Measurements from ENCODE around the gene PCMTD2. TPM values are rescaled to one million over a fixed set of nuclear protein-coding genes. Genes with fewer than 3 reads are reported as not detected.

PCMTD2 gene
- total RNA-seq, 1 donor from 2014 or later = 46.9 TPM

DNA sequence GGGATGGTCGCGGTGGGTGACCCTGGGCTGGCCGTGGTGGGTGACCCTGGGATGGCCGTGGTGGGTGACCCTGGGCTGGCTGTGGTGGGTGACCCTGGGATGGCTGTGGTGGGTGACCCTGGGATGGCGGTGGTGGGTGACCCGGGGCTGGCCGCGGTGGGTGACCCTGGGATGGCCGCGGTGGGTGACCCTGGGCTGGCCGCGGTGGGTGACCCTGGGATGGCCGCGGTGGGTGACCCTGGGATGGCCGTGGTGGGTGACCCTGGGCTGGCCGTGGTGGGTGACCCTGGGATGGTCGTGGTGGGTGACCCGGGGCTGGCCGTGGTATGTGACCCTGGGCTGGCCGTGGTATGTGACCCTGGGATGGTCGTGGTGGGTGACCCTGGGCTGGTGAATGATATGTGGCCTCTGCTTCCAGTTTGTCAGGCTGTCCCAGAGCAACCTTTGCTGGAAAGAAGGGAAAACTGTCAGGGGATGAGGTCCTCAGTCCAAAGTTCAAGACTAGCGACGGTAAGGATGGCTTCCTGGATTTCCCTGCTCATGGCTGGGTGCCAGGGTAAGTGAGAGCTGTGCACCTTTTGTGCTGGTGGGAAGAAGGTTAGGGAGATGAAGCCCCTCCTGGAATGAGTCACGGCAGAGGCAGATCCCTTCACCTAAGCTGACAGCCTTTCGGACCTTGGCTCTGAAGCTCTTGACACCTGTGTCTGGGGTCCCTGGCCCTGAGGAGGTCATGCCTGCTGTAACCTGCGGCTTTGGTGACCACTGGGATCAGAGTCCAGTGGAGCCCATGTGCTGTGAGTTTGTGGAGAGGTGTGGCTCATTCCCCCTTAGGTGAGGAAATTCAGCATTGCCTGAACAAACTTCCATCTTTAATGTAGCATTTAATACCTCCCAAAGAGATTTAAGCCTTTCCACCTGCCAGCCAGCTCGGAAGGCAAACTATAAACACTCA is 19.1 kb upstream of the PCMTD2 start:
- intact Hi-C loops (cut with DNase I) = no loop called here
- no peak for DNase-seq (ENCODE audit: low spot score)

DNA sequence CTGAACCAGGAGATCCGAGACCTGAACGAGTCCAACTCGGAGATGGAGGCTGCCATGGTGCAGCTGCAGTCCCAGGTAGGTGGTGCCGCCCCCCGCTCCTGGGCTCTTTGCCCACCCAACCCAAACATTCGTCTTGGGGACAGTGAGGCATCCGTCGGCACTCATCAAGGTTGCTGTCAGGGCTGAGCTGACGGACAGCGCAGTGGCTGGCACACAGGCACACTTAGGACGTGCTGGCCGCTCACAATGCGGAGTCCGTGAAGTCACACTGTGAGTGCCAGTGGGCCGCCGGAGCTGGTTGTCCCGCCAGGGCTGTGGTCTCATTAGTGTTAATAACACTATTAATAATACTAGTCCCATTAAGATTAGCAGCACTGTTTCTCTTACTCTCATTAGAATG is 18.2 kb upstream of the PCMTD2 start:
- no peak for DNase-seq (ENCODE audit: low spot score)

DNA sequence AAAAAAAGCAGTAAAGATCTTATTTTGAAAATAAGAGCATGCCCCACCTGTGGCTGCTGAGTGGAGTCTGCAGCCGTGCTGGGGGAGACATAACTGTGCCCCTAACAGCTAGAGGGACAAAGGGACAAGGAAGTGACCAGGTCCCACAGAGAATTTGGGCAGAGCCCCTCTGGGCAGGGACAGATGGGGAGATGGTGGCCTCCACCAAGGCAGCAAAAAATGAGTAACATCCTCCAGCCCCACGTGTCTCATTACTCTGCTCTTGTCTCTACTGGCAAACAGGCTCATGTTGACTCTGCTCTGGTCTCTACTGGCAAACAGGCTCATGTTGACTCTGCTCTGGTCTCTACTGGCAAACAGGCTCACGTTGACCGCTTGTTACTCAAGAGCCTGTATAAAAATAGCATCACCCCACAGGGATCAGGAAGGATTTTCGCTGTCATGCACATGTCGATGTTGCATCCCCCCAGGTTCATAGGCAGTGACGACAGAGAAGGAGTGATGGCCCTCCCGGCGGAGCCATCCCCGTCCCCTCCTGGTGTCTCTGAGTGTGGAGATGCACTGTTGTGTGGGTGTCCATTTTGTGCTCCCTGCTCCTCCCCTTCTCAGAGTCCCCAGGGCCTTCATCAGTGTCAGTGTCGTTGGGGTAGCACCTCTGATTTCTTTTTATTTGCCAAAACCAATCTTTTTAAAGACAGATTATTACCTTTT is 17.3 kb upstream of the PCMTD2 start:
- no peak for DNase-seq (ENCODE audit: low spot score)
- intact Hi-C loops (cut with DNase I) = no loop called here

More for the DNA sequence above, 18.2 kb upstream of the PCMTD2 start:
- intact Hi-C loops (cut with DNase I) = no loop called here

DNA sequence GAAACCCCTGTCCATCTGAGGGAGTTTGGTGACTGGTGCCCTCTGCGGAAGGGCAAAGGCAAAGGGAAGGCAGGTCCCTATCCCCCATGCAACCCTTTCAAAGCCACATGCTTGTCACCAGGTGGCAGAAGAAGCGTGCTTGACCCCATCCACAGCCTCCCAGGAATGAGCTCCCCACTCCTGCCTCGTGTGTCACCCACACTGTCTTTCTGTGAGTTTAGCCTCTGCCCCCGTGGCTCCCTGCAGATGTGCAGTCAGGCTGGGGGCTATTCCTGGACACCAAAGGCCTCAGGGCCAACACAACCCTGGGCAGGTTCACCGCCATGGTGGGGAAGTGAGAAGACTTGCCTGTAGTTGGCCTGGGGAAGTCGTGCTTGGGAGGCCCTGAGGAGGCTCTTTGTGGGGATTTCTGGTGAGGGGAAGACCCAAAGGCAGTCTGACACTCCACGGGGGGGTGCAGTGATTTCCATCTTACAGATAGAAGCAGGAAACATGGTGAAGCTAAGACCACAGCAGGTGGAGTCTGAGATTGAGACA is 16.6 kb upstream of the PCMTD2 start:
- intact Hi-C loops (cut with DNase I) = no loop called here
- DNase-seq (ENCODE audit: low spot score) = no peak

DNA sequence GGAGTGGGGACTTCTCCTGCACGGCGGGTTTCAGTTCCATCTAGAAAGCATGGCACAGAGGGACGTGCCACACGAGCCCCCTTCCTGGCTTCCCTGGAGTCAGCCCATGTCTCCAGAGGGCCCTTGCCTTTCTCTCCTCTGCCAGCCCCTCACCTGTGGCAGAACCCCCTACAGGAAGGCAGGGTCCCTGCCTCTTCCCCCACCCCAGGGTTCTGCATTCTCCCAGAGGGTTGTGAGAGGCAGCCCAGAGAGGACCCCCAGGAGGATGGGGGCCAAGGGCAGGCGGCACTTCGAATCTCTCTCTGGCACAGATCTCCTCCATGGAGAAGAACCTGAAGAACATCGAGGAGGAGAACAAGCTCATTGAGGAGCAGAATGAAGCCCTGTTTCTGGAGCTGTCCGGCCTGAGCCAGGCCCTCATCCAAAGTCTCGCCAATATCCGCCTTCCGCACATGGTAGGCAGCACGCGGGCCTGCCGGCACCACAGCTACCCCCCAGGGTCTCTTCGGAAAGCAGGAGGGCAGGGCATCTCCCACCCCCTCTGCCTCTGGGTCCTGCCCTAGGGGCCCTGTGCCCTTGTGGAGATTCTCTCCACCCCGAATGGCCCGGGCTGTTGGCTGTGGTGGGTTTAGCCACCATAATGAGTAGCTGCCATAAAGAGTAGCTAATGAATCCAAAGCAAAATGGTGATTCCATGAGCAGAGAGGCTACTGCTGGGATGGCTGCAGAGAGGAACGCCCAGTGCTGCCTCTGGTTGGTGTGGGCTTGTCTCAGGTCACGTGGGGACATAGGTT is 15.9 kb upstream of the PCMTD2 start:
- DNase-seq (ENCODE audit: low spot score) = peak; percentile 44
- intact Hi-C loops (cut with DNase I) = no loop called here

DNA sequence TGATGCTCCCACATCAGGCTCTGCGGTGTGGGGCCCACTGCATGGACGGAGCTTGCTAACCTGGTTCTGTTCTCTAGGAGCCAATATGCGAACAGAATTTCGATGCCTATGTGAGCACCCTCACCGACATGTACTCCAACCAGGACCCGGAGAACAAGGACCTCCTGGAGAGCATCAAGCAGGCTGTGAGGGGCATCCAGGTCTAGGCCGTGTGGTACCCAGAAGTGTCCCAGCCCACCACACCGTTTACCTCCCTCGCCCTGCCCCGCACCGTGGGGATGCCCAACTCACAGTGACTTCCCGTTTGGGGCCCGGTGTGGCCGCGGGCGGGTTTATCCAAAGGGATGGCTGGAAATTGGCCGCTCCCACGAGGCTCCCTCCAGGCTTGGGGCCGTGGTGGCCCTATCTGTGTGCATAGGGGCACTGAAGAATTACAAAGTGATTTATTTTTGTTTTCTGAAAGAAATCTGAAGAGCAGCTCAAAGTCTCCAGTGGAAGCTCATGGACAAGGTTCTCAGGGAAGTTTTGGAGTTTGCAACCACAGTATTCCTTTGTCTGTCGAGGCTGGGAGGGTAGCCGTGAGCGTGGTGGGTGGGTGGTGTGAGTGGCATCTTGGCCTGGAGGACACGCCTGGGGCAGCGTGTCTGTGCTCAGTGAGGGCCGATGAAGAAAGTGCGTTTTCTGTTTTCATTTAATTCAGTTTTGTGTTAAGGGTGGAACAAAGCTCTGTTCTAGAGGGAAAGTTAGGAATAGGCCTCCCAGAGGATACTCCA is 15.1 kb upstream of the PCMTD2 start:
- intact Hi-C loops (cut with DNase I) = no loop called here
- DNase-seq (ENCODE audit: low spot score) = peak; percentile 17

DNA sequence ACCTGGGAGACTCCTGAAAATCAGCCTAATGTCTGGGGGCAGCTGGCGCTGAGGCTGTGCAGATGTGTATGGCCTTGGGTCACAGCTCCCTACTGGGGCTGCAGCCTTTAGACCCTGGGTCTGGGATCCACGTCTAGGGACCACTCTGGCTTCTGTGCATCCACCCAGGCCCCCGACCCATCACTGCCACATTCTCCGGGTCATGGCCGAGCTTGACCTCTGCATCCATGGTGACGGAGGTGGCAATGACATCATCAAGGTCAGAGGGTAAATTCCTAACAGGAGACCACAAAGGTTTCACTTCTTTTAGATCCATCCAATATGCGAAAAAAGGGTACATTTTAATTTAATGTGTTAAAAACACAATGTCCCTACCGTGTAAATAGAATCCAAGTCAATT is 14.5 kb upstream of the PCMTD2 start:
- intact Hi-C loops (cut with DNase I) = no loop called here
- peak; percentile 46 for DNase-seq (ENCODE audit: low spot score)

DNA sequence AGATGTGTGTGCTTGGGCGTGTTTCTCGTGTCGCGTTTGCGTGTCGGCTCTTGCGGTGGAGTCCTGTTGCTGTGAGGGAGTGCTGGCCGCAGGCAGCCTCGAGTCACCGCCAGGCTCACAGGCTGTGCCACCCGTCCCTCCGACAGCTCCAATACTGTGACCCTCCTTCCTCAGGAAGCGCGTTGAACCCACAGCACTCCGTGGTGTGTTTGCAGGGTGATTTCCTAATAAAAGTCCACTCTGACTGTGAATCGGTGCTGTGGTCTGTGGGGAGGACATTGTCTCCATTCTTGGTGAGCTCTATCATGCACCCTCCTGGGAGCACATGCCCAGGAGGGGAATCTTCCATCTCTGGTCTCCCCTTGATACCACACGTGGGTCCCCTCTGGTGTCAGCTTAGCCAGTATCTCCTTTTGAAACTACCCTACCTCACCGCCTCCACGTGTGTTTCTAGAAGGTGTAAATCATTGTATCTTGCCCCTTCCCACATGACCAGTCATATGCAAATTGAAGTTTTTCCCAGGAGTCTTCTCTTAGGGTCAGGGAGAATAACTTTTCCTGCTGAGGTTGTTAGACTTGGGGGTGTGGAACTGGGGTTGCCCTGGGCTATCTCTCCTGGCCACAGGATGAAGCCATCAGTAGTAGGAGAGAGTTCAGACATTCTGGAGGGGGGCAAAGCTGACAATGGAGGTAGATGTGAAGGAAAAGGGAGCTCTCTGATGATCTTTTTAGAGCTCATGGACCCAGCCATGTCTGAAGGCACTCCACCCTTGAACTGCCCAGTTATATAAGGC is 13.3 kb upstream of the PCMTD2 start:
- intact Hi-C loops (cut with DNase I) = no loop called here
- DNase-seq (ENCODE audit: low spot score) = peak; percentile 38

DNA sequence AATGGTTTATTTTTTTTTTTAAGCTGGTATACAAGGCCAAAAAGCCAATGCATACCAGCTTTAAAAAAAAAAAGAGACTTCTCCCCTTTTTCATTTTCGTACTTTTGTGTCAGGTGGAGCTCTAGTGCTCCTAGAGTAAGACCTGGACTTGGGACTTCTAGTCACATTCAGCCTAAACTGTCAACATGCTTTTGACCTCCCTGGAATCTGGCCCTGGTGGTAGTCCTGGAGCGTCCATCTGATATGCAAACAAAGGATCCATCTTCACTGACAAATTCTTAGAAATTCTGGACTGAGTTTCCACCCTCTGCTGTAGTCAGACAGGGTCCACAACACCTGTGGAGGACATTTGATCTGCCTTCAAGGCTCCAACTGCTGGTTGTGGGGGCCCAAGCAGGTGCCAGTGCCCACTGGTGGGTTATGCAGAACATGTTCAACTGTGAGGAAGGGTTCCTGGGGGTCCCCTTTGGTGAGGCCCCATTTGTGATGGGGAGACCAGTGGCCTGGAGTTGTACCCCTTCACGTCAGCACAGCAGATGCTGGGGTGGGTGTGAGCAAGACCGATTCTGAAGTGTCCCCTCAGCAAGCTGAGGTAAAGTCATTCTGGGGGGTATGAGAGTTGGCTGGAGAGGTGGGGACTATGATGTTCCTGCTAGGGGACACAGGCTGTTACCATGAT is 12.6 kb upstream of the PCMTD2 start:
- intact Hi-C loops (cut with DNase I) = no loop called here
- DNase-seq (ENCODE audit: low spot score) = peak; percentile 66

DNA sequence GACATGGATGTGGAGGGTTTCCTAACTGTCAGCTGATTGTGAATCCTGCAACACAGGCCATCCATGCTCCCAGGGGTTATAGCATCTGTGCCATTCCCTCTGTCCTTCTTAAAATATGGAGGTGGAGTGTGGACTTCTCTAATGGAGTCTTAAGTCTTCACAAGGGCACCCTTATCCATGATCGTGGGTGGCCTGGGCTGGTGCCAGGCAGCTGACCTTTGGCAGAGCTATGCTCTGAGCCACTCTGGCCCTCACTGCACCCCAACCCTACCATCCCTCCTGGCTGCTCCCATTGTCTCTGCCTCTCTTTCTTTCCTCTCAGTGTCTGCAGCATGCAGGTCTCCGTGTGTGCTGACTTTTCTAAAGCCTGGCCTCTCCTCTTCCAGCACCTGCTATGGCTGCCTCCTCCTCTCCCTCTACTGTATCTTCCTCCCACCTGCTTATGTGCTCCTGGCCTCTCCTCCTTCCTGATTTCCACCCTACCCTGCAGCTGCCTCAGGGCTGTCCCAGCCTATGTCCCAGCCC is 11.2 kb upstream of the PCMTD2 start:
- intact Hi-C loops (cut with DNase I) = no loop called here
- DNase-seq (ENCODE audit: low spot score) = no peak

DNA sequence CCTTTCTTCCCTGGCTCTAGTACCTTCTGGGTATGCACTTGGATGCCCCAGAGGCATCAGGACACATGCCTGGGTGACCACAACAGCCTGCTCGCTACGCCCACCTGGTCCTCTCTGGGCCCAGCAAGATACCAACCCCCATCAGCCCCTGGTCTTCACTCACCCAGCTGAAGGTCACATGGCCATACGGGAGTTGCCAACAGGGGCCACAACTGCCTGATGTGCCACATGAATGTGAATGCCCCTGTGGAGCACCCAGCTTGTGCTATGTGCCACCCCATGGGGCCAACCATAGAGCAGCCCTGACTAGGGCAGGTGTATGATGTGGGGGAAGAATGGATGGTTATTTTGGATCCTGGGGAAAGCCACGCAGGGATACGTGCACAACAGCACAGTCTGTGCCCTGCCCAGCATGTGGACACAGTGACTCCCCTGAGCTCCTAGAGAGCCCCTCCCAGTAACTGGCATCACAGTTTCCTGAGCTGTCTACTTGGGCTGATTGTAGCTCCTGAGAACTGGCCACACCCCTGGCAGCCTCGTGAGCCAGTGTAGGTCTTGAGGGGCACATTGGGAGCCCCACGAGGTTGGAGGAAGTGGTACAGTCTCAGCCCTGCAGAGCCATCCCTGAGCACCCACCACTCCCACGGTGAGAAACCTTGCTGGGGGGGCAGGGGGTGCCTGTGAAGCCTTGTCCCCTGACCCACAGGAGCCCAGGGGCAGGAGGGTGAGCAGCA is 10.5 kb upstream of the PCMTD2 start:
- intact Hi-C loops (cut with DNase I) = no loop called here
- DNase-seq (ENCODE audit: low spot score) = peak; percentile 62

DNA sequence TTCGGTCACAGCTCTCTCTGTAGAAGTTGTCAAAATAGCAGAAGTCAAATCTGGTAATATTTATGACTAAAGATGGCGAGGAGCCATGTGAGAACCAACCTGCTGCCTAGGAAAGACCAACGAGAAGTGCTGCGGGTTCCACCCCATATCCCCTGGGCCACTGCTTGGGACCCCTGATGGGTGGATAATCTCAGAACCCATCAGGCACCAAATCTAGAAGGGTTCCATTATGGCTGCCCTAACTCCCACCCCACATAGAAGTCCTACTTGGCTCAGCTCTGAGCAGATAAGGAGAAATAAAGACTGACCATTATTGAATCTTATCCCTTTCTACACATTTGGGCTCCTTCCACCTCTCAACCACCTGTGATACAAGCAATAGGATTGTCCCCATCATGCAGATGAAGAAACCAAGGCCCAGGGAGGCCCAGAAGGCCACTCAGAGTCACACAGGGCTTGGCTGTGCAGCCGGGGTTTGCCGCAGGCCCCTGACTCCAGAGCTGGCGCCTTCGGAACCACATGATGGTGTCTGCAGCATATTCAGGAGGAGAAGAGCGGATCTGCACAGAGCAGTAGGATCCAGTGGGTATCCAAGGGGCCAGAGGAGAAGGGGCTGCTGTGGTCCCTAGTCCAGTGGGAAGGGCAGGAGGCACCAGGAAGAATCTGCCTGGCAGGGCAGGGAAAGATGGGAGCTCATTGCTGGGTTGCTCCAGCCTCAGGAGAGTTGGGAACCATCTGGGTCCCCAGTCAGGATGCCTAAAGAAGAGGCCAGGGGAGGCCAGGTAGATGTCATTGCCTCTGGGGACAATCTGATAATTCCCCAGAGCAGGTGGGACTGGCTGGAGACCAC is 9.6 kb upstream of the PCMTD2 start:
- intact Hi-C loops (cut with DNase I) = no loop called here
- DNase-seq (ENCODE audit: low spot score) = no peak

DNA sequence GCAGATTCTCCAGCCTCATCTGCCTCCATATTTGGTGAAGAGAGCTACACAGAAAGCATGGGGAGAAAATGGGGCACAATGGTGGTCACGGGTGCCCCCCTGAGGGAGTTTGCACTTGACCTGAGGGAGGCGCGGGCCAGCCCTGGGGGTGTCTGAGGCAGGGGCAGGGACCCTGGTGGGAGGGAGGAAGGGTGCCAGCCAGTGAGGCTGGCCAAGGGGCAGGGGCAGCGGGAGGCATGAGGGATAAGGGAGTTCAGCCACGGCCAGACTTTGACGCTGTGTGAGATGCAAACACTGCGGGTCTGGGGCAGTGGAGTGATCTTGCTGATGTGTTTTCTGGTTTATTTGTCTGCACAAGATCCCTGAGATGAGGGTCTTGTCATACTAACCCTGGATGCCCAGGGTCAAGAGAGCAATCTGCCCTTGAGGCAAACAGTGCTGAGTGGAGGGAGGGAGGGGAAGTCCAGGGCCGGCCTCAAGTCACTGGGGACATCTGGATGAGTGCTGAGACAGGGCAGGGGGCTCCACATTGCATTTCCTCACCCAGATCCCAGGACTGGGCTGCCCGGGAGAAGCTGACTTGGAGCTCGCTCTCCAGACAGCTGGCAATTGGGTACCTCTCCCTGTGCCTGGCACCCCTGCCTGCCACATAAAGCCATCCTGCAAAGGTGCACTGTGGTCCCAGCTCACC is 8.8 kb upstream of the PCMTD2 start:
- intact Hi-C loops (cut with DNase I) = no loop called here
- no peak for DNase-seq (ENCODE audit: low spot score)

DNA sequence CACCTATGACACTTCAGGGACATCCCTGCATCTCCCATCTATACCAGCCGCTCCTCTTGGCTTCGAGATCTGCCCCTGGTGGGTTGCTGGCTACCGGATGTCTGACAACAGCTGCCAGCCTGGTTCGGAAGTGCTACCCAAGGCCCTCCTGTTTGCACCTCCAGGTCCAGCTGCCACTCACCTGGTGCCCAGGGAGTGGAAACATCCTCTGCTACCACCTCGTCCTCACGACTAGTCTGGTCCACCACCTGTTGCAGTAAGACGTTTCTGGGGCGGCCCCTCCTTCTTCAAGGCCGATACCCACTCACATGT is 8.3 kb upstream of the PCMTD2 start:
- intact Hi-C loops (cut with DNase I) = no loop called here
- peak; percentile 59 for DNase-seq (ENCODE audit: low spot score)

DNA sequence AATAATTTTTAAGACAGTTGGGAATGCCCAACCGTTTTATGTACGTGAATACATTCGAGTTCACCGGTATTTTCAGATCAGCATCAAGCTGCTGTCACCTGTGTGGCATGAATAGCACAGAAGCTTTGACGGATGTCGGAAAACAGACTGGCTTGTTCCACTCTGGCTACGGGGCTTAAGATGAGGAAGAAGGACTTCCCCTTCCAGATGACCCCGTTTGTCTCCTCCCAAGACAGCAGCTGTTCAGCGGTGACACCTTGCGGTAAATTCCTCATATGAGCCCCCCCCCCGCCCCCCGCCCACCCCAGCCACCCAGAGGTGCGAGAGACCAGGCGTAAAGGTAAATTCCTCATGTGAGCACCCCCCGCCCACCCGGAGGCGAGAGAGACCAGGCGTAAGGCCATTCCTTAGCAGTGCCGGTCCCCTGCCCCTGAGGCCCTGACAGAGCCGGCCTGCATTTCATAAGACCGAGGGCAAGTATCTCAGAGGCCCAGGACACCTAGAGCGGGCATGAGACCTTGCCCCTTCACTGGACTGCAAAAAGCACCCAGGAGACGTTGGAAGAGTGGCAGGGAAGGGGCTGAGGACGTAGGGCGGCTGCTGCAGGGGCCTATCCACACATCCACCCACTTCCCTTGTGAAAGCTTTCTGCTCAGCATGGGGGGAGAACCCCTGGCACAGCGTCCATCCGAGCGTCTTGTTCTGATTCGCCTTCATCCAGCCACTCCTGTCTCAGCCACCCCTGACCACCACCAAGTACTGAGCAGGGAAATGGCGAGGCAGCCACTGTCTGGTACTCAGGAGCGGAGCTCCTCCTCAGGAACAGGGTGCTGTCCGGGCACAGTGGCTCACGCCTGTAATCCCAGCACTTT is 7.3 kb upstream of the PCMTD2 start:
- intact Hi-C loops (cut with DNase I) = no loop called here

More for the DNA sequence above, 7.3 kb upstream of the PCMTD2 start:
- peak; percentile 67 for DNase-seq (ENCODE audit: low spot score)
